Endothelial cell of umbilical vein (primary cell): Measurements from ENCODE around the gene SLC25A45. TPM values are rescaled to one million over a fixed set of nuclear protein-coding genes. Genes with fewer than 3 reads are reported as not detected.

Experiments
- BruUV-seq: library from RNA; stranded (reverse); fragments of 400-500 nt; replicated peaks from 2 replicates; lab custom pipeline; 2021; lab: Mats Ljungman, UMichigan
- CTCF ChIA-PET: fragments of 300-600, 350-600 bp; sonication (Branson Sonifier 250); formaldehyde crosslinking; loops from one replicate; lab custom pipeline; 2021; ENCODE audit warnings: antibody characterized with exemption, inconsistent platforms; lab: Charles Lee
- POLR2A ChIA-PET: fragments of 300-600, 350-600 bp; sonication (Branson Sonifier 250); formaldehyde crosslinking; loops from one replicate; lab custom pipeline; 2021; ENCODE audit warnings: antibody characterized with exemption, inconsistent platforms; lab: Charles Lee
- DNase-seq: peaks from one replicate; pipeline ENCODE4 v3.0.0-alpha.2; 2011; ENCODE audit warnings: low read depth, low spot score
- FAIRE-seq: peaks from 2 replicates; lab custom pipeline; 2011; peaks lifted over from hg19 to GRCh38; lab: Jason Lieb, UNC
- H2AFZ ChIP-seq: 2 replicates; pipeline ENCODE4 v1.6.0; 2012; ENCODE audit warnings: low read depth, low read length, control low read depth, inconsistent platforms
- H3K27ac ChIP-seq: 2 replicates; pipeline ENCODE4 v1.5.1; 2011; ENCODE audit warnings: low read depth, mild to moderate bottlenecking, control low read depth, low read length, moderate library complexity; ENCODE audit not compliant: insufficient read depth
- H3K27me3 ChIP-seq, 2 experiments: 2 replicates each; pipeline versions ENCODE4 v1.6.0 to v1.6.1; 2011; ENCODE audit warnings: low read length in 2 of 2, mixed read lengths in 1 of 2; ENCODE audit not compliant: control insufficient read depth in 2 of 2, insufficient read depth in 2 of 2
- H3K36me3 ChIP-seq, 2 experiments: 2 replicates in 1 of 2; 3 replicates in 1 of 2; pipeline ENCODE4 v1.5.1; 2011; ENCODE audit warnings: low read length in 2 of 2, mild to moderate bottlenecking in 1 of 2, moderate library complexity in 1 of 2; ENCODE audit not compliant: control insufficient read depth in 2 of 2, insufficient read depth in 2 of 2; ENCODE audit errors: extremely low read depth in 1 of 2
- H3K4me1 ChIP-seq: 3 replicates; pipeline ENCODE4 v1.5.1; 2011; ENCODE audit warnings: mild to moderate bottlenecking, low read length; ENCODE audit not compliant: control insufficient read depth, insufficient read depth; ENCODE audit errors: extremely low read depth
- H3K4me2 ChIP-seq: 2 replicates; pipeline ENCODE4 v1.6.1; 2011; ENCODE audit warnings: low read length, control low read depth, mixed read lengths; ENCODE audit not compliant: insufficient read depth
- H3K4me3 ChIP-seq, 3 experiments: fragments of 200-600 bp in 1 of 3; sonication (generic), shearing (Covaris generic) in 1 of 3; replicated peaks in 1 of 3; 2 replicates each; pipeline ENCODE4 v1.5.1; 2011 to 2016; ENCODE audit warnings: control low read depth in 3 of 3, low read length in 3 of 3, mild to moderate bottlenecking in 2 of 3, inconsistent platforms in 1 of 3, low read depth in 1 of 3, moderate library complexity in 1 of 3; ENCODE audit not compliant: insufficient read depth in 1 of 3
- H3K79me2 ChIP-seq: 2 replicates; pipeline ENCODE4 v1.6.0; 2012; ENCODE audit warnings: low read length, inconsistent platforms; ENCODE audit not compliant: control insufficient read depth, insufficient read depth
- H3K9ac ChIP-seq: replicated peaks from 2 replicates; pipeline ENCODE3; 2011; ENCODE audit warnings: low read length, control low read depth; ENCODE audit not compliant: insufficient read depth; ENCODE audit errors: extremely low read depth
- H3K9me1 ChIP-seq: replicated peaks from 3 replicates; pipeline ENCODE4 v1.6.0; 2011; ENCODE audit warnings: mild to moderate bottlenecking, low read length; ENCODE audit not compliant: control insufficient read depth, insufficient read depth; ENCODE audit errors: extremely low read depth
- H3K9me3 ChIP-seq: replicated peaks from 2 replicates; pipeline ENCODE4 v1.5.1; 2012; ENCODE audit warnings: low read length, inconsistent platforms; ENCODE audit not compliant: control insufficient read depth, insufficient read depth
- H4K20me1 ChIP-seq: replicated peaks from 2 replicates; pipeline ENCODE3; 2011; ENCODE audit warnings: mild to moderate bottlenecking, low read length; ENCODE audit not compliant: control insufficient read depth, insufficient read depth; ENCODE audit errors: extremely low read depth
- CTCF ChIP-seq, 2 donors: IDR thresholded peaks; 1 replicate in 1 of 2; 2 replicates in 1 of 2; pipeline ENCODE4 v1.5.1; 2011; ENCODE audit warnings: low read length in 2 of 2, mild to moderate bottlenecking in 2 of 2, moderate library complexity in 2 of 2, control low read depth in 1 of 2, inconsistent platforms in 1 of 2, low read depth in 1 of 2; ENCODE audit not compliant: insufficient read depth in 1 of 2; ENCODE audit errors: extremely low read depth in 1 of 2
- EZH2 ChIP-seq: IDR thresholded peaks from 2 replicates; pipeline ENCODE4 v1.6.1; 2012; ENCODE audit warnings: borderline replicate concordance, low read depth, mild to moderate bottlenecking, moderate library complexity, low read length, inconsistent platforms; ENCODE audit not compliant: severe bottlenecking
- FOS ChIP-seq: IDR thresholded peaks from 2 replicates; pipeline ENCODE4 v1.6.1; 2011; ENCODE audit warnings: mild to moderate bottlenecking, low read length, moderate library complexity, borderline replicate concordance; ENCODE audit not compliant: insufficient read depth
- GATA2 ChIP-seq: IDR thresholded peaks from 2 replicates; pipeline ENCODE4 v1.7.0; 2011; ENCODE audit warnings: low read depth, mild to moderate bottlenecking, moderate library complexity, mixed read lengths, low read length; ENCODE audit not compliant: insufficient read length, insufficient read depth
- JUN ChIP-seq: IDR thresholded peaks from 2 replicates; pipeline ENCODE4 v1.6.1; 2011; ENCODE audit warnings: borderline replicate concordance, low read depth; ENCODE audit not compliant: insufficient read length, insufficient read depth
- MAX ChIP-seq: IDR thresholded peaks from 2 replicates; pipeline ENCODE4 v1.6.1; 2011; ENCODE audit not compliant: insufficient read depth, insufficient read length
- MYC ChIP-seq: IDR thresholded peaks from one replicate; pipeline ENCODE4 v1.6.1; 2011; ENCODE audit warnings: mild to moderate bottlenecking, low read depth, low read length
- POLR2A ChIP-seq: IDR thresholded peaks from 2 replicates; pipeline ENCODE4 v1.6.1; 2012; ENCODE audit warnings: low read depth, mild to moderate bottlenecking, control low read depth, low read length
- POLR2AphosphoS5 ChIP-seq: IDR thresholded peaks from 2 replicates; pipeline ENCODE4 v1.6.1; 2012; ENCODE audit warnings: low read depth, mild to moderate bottlenecking, control low read depth, low read length, moderate library complexity; ENCODE audit not compliant: insufficient read depth
- dilution Hi-C: fragments of 300-500 bp; cut with MboI; formaldehyde crosslinking; loops from one replicate; pipeline ENCODE4 v1.15.0; 2019; ENCODE audit warnings: low sequenced_read_pairs; ENCODE audit not compliant: extremely low pct_ligation_motif_present
- intact Hi-C: fragments of 100-400 bp; cut with micrococcal nuclease; formaldehyde crosslinking; loops from one replicate; pipeline ENCODE4 v1.10.0; 2022
- polyA plus RNA-seq, 4 experiments: library from polyadenylated mRNA; depleted of rRNA in 3 of 4; stranded (reverse) in 3 of 4; unstranded in 1 of 4; fragments of >200 nt; gene quantifications; 2 replicates each; pipeline versions ENCODE4 v1.2.1 to v1.2.3, GENCODE V29; 2011 to 2012; ENCODE audit warnings: missing spikeins in 1 of 4
- total RNA-seq: library from RNA; stranded (reverse); gene quantifications from 2 replicates; pipeline ENCODE4 v1.2.3, GENCODE V29; 2021

SLC25A45 gene
- total and polyA plus RNA-seq, 2 donors (not counting 3 experiments of a cell fraction or from before 2014, with no cell fraction given) = 1.2 to 3.1 TPM

DNA sequence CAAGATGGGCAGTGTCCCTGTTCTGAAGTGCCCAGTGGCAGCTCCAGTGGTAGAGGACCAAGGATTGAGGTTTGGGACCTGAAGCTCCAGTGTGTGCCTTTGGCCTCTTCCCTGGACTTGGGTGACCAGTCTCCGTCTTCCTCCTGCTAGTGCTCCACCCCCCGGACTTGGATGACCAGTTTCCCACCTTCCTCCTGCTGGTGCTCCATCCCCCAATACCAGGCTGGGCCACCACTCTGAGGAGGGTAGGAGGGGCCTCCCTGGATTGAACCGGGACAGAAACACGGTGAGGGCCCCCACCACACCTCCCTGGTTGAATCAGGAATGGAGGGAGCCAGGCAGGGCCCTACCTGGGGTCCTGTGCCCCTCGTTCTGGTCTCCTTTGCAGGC lies 29.2 kb upstream of the SLC25A45 start:
- Histone ChIP-seq H3K4me2 (no peak overlapping the region), H3K27ac (no peak overlapping the region), H3K79me2 (peaks cover 3% of the 10 kb centered on the region), H3K9me1 (no peaks in the 10 kb centered on the region), H3K9ac (no peak overlapping the region), H3K4me1 (peaks cover 7% of the 10 kb centered on the region), H2AFZ (no peak overlapping the region), H3K9me3 (no peaks in the 10 kb centered on the region), H3K27me3 (no peaks in the 10 kb centered on the region), H4K20me1 (no peaks in the 10 kb centered on the region), H3K4me3 (no peak overlapping the region), H3K36me3 (peaks cover 6 to 31% of the 10 kb centered on the region in 2 experiments)
- FAIRE-seq = no peak
- ChIA-PET CTCF (interaction anchor here (1.3 kb wide), 1 partner anchor 30 kb away, joined by 3 read pairs; the partner anchor contains the start of gene SLC25A45), POLR2A (no interaction called here)
- no TSS peak for BruUV-seq
- dilution Hi-C loops (no loop called here), intact Hi-C loops (loop anchor here (10.0 kb wide), 1 partner anchor 47 kb away; no protein-coding TSS in a partner anchor)
- no peak for DNase-seq
- TF ChIP-seq POLR2AphosphoS5 (no peak), EZH2 (no peak), POLR2A (no peak), MAX (no peak), CTCF (IDR thresholded peaks at IDR 0.05; ENCODE audit: extremely low read depth in 1 of 2, insufficient read depth in 1 of 2, low read depth in 1 of 2, low read length in 2 of 2) (no peak), GATA2 (no peak), MYC (no peak), JUN (no peak), FOS (no peak)
